ENCODE data around the gene AP1S1. TPM values are rescaled to one million over a fixed set of nuclear protein-coding genes. Genes with fewer than 3 reads are reported as not detected.

Gene AP1S1
- total and polyA plus RNA-seq, 2 of the 13 experiments (the other 11 are each of a cell fraction or from before 2014, with no cell fraction given), result 57.5 to 68.1 TPM

GRCh38 chr7:101185258-101185839 is 31.1 kb downstream of the AP1S1 start (continued):
- TF ChIP-seq HIVEP1 (CRISPR knock-in tag; IDR thresholded peaks at IDR 0.05), result no peak

GRCh38 chr7:101186194-101186593 is 31.9 kb downstream of the AP1S1 start:
- in situ Hi-C loops (cut with HindIII; ENCODE audit: extremely low pct_ligation_motif_present, low pct_unique_long_range_greater_than_20kb) (no loop called here), intact Hi-C loops (cut with micrococcal nuclease; ENCODE audit: unreplicated experiment) (no loop called here)
- DNase-seq (ENCODE audit: low spot score) (no peak), ATAC-seq (no peak), FAIRE-seq (no peak)
- Histone ChIP-seq H3K36me3 (replicated peaks in 1 of 2; ENCODE audit: control insufficient read depth in 1 of 2, insufficient read depth in 2 of 2, low read length in 2 of 2) (no peaks in the 10 kb centered on the region), H3K79me2 (ENCODE audit: insufficient read depth, low read length) (no peaks in the 10 kb centered on the region), H3K9me3 (ENCODE audit: low read length) (no peaks in the 10 kb centered on the region), H3K27me3 (ENCODE audit: control insufficient read depth in 1 of 2, insufficient read depth in 2 of 2, low read length in 2 of 2) (peaks cover 0 to under 1% of the 10 kb centered on the region in 2 experiments; a peak in 1 of 5 replicates), H2AFZ (ENCODE audit: low read length) (no peak overlapping the region), H3K27ac (ENCODE audit: extremely low read length, insufficient read depth, low read length) (no peak overlapping the region), H3K4me2 (ENCODE audit: low read depth, low read length) (no peak overlapping the region), H3K4me3 (replicated peaks in 1 of 3; ENCODE audit: insufficient read depth in 1 of 3, low read depth in 2 of 3, low read length in 3 of 3) (no peak overlapping the region), H4K20me1 (ENCODE audit: insufficient read depth, low read length) (no peaks in the 10 kb centered on the region), H3K4me1 (ENCODE audit: insufficient read depth, low read length) (peaks cover 37% of the 10 kb centered on the region), H3K9ac (ENCODE audit: insufficient read depth, low read depth, low read length) (no peak overlapping the region)
- no TSS peak for BruUV-seq (replicated peaks)
- ChIA-PET CTCF (ENCODE audit: low intra/inter-chr PET ratio, low total read pairs) (no interaction called here), POLR2A (interaction anchor here (1.2 kb wide), 1 partner anchor 60 kb away, joined by 4 read pairs; no protein-coding TSS in a partner anchor)
- TF ChIP-seq CAMTA2 (CRISPR knock-in tag; IDR thresholded peaks at IDR 0.05; ENCODE audit: borderline replicate concordance) (no peak), ATF7 (IDR thresholded peaks at IDR 0.05) (peak; percentile 13; the same call in 1 of the 2 replicates), ATF7 (CRISPR knock-in tag; IDR thresholded peaks at IDR 0.05) (no peak), ZKSCAN1 (IDR thresholded peaks at IDR 0.05; ENCODE audit: low read length) (peak; percentile 62)
- 44% methylated on average over 6 of the region's 6 CpGs for WGBS (ENCODE audit: low lambda C conversion rate)

- ChIA-PET CTCF (ENCODE audit: low intra/inter-chr PET ratio, low total read pairs) (no interaction called here), POLR2A (interaction anchor here (0.7 to 1.2 kb wide), 2 partner anchors 38 to 61 kb away, joined by 3 to 4 read pairs; no protein-coding TSS in a partner anchor)
- Histone ChIP-seq H2AFZ (ENCODE audit: low read length) (no peak overlapping the region), H3K27me3 (ENCODE audit: control insufficient read depth in 1 of 2, insufficient read depth in 2 of 2, low read length in 2 of 2) (no peaks in the 10 kb centered on the region), H3K4me2 (ENCODE audit: low read depth, low read length) (no peak overlapping the region), H3K36me3 (replicated peaks in 1 of 2; ENCODE audit: control insufficient read depth in 1 of 2, insufficient read depth in 2 of 2, low read length in 2 of 2) (no peaks in the 10 kb centered on the region), H3K4me1 (ENCODE audit: insufficient read depth, low read length) (peaks cover 37% of the 10 kb centered on the region), H3K9me3 (ENCODE audit: low read length) (no peaks in the 10 kb centered on the region), H3K79me2 (ENCODE audit: insufficient read depth, low read length) (no peaks in the 10 kb centered on the region), H3K27ac (ENCODE audit: extremely low read length, insufficient read depth, low read length) (no peak overlapping the region), H4K20me1 (ENCODE audit: insufficient read depth, low read length) (no peaks in the 10 kb centered on the region), H3K4me3 (replicated peaks in 1 of 3; ENCODE audit: insufficient read depth in 1 of 3, low read depth in 2 of 3, low read length in 3 of 3) (no peak overlapping the region), H3K9ac (ENCODE audit: insufficient read depth, low read depth, low read length) (no peak overlapping the region)
- WGBS (ENCODE audit: low lambda C conversion rate), result 73% methylated on average over 4 of the region's 4 CpGs
- in situ Hi-C loops (cut with HindIII; ENCODE audit: extremely low pct_ligation_motif_present, low pct_unique_long_range_greater_than_20kb) (no loop called here), intact Hi-C loops (cut with micrococcal nuclease; ENCODE audit: unreplicated experiment) (no loop called here)
- FAIRE-seq (no peak), DNase-seq (ENCODE audit: low spot score) (no peak), ATAC-seq (no peak)
- BruUV-seq (replicated peaks), result no TSS peak
- TF ChIP-seq ZNF709 (CRISPR knock-in tag; IDR thresholded peaks at IDR 0.05) (no peak), MNT (IDR thresholded peaks at IDR 0.05) (no peak), ZBTB1 (CRISPR knock-in tag; IDR thresholded peaks at IDR 0.05; ENCODE audit: borderline replicate concordance) (no peak), JDP2 (CRISPR knock-in tag; IDR thresholded peaks at IDR 0.05; ENCODE audit: borderline replicate concordance) (no peak), SMARCC2 (IDR thresholded peaks at IDR 0.05) (no peak), THAP9 (CRISPR knock-in tag; IDR thresholded peaks at IDR 0.05; ENCODE audit: borderline replicate concordance) (no peak), SIX4 (CRISPR knock-in tag; IDR thresholded peaks at IDR 0.05) (no peak), ZNF24 (IDR thresholded peaks at IDR 0.05) (no peak)
Measured at GRCh38 chr7:101186844-101187428, 32.7 kb downstream of the AP1S1 start.

Measured in HepG2 (cell line).